Stimulated activated CD8-positive, alpha-beta memory T cell treated with anti-CD3 and anti-CD28 coated beads, Interleukin-7, amount 100 ng/mL, for 4 hours (primary cell): ENCODE results near the gene PPP2R1A.

Experiments
- DNase-seq, 2 donors: peaks; one replicate each; pipeline ENCODE4 v3.0.0-alpha.2; 2020; ENCODE audit warnings: low read depth in 2 of 2

PPP2R1A gene

GRCh38 chr19:52189735-52190486 lies at the start of gene PPP2R1A:
TSS of gene PPP2R1A (plus strand) at chr19:52190052. CDS start at chr19:52190097, 45 bp downstream.
- peak; percentile 99 for DNase-seq

DNA sequence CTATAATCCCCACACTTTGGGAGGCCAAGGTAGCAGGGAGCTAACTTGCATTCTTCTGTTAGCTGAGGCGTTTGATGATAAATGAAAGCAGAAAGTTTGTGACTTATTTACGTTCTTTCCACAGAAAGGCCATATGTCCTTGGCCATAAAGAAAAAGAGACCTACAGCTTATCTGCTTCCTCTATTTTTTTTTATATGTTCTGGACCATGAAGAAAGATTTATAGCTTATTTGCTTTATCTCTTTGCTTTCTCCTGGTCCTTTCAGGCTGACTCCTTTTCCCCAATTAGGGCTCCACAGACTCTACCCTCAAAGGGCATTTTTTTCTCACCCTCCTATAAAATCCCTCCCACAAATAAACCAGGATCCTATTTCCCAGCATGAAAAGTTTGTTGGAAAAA lies 48.6 kb upstream of the PPP2R1A start:
- no peak for DNase-seq

GRCh38 chr19:52142001-52142595 lies 47.8 kb upstream of the PPP2R1A start:
- DNase-seq, result no peak

- no peak for DNase-seq
Observed at GRCh38 chr19:52148256-52148655, 41.6 kb upstream of the PPP2R1A start.

GRCh38 chr19:52155596-52156359 lies 34.1 kb upstream of the PPP2R1A start:
- no peak for DNase-seq

- DNase-seq, result no peak
Observed at GRCh38 chr19:52170304-52170703, 19.5 kb upstream of the PPP2R1A start.

GRCh38 chr19:52170863-52171320 lies 19.0 kb upstream of the PPP2R1A start:
- DNase-seq, result no peak

GRCh38 chr19:52171321-52172169 lies 18.3 kb upstream of the PPP2R1A start, which contains the start of gene ZNF836:
TSS of gene ZNF836 (minus strand) at chr19:52171621. CDS start at chr19:52168072, 3,549 bp downstream.
- peak; percentile 84 to 86 for DNase-seq

GRCh38 chr19:52172347-52172746 lies 17.5 kb upstream of the PPP2R1A start:
- no peak for DNase-seq

DNA sequence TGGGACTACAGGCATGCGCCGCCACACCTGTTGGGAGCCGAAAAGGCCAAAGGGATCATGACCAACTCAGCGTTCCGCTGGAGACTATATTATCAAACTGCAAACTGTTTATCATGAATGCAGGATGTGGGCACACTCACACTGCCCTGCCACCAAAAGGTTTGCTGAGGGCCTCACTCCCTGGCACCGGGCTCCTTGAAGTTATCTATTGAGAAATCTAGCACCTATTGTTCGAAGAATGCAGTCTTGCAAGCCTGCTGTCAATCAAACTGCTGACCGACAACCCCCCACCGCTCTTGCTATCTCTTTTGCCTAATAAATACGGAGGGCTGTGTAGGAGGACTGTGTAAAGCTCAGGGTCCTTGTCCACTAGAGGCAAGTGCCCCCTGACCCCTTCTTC lies 13.3 kb upstream of the PPP2R1A start:
- DNase-seq, result no peak

GRCh38 chr19:52187407-52187806 lies 2.4 kb upstream of the PPP2R1A start:
- no peak for DNase-seq

DNA sequence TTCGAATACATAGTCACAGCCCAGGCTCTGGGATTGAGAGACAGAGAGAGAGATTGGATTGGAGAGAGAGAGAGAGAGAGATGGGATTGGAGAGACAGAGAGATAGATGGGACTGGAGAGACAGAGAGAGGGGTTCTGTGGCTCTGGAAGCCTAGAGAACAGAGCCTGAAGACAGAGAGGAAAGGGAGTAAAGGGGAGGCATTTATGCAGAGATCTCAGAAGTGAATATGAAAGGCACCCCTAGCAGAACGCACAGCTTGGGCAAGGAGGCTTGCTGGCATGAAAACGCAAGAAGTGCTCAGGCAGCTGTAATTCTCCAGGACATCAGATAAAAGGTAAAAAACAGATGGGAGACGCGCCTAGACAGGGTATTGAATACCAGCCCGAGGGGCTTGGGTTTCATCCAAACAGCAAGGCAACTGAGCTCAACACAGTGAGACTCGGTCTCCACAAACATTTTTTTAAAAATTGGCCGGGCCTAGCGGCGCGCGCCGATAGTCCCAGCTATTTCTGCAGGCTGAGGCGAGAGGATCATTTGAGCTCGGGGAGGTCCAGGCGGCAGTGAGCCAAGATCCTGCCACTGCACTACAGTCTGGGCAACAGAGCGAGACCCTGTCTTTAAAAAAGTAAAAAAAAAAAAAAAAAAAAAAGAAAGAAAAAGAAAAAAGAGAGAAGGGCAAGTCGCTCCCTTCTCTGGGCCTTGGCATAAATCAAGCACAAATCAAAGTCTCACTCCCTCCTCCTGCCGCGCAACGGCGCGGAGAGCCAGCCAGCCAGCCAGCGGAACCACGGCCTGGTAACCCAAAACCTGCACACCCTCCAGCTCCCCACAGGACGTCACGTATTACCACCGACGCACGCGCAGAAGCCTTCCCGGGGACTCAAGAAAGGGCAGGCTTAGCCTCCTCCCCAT lies 774 bp upstream of the PPP2R1A start:
- DNase-seq, result no peak

- no peak for DNase-seq
Observed at GRCh38 chr19:52190487-52191293, 838 bp downstream of the PPP2R1A start.

DNA sequence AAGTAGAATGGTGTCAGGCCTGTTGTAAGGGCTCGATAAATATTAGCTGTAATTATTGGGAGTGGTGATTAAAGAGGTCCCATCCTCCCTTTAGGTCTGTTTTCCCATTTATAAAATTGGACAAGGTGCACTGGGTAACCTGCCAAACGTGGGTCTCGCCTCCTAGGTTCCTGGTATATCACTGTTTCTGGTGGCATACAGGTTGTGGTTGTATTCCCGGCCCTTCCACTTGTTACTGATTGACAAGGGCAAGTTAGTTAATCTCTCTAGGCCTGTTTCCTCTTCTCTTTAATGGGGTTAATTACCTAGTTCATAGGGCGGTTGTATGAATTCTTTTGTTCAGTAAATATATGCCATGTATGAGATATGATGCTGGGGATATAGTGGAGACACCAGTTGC lies 1.5 kb downstream of the PPP2R1A start:
- DNase-seq, result no peak

GRCh38 chr19:52191951-52192350 lies 2.1 kb downstream of the PPP2R1A start:
- DNase-seq, result no peak

DNA sequence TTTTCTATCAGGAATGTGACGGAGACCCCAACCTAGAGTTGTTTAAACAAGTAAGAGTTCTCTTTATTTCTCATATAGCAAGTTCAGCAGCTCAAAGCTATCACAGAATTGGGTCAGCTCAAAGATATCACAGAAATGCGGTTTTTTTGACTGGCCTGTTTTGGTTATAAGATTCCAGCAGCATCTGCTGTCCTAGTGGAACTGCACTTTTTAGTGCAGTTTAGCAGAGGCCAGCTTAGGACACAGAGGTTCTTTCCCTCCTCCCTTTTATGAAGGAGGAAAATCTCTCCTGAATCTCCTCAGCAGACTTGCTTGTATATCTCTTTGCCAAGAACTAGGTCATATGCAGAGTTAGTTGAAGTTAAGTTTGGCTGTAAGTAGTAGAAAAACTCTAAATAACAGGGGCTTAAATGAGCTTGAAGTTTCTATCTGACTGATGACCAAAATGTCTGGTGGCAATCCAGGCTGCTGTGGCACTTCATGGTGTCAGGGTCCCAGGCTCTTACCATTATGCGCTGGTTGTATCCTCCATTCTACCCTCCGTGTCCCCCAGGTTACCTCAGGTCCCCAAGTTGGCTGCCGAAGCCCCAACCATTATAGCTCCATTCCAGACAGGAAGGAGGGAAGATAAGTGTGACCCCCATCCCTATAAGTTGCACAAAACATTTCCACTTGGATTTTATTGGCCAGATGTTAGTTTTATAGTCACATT lies 6.6 kb downstream of the PPP2R1A start:
- DNase-seq, result no peak

GRCh38 chr19:52197964-52198363 lies 8.1 kb downstream of the PPP2R1A start:
- no peak for DNase-seq

DNA sequence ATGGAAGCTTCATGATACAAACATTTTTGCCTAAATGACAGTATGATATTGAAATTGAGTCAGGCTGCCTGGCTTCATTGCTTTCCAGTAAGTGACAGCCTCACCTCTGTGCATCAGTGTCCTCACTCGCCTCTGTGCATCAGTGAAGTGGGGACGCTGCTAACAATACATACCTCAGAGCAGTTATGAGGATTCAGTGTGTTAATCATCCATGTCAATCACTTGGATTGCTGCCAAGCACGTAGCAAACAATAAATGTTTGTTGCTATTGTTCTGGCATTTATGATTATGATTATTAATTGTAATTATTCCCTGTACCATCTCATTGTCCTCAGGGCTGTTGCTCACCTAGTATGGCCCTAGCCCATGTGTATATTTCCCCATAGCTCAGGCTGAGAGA lies 8.8 kb downstream of the PPP2R1A start:
- DNase-seq, result no peak

DNA sequence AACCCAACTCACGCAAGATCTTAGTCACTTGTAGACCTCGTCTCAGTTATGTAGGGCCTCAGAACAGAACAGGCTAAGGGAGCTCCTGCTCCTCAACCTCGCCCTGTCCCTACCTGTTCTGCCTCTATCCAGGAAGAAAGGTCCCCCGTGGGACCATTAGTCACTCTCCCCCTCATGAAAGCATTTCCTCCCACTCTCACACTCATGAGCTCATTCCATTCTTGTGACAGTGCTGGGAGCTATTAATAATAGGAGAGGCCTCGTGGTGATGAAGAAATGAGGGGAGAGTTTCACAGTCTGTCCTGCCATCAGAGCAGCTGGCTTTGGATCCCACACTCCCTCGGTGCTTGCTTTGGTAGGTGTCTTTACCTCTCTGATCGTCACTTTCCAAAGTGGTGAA lies 10.2 kb downstream of the PPP2R1A start:
- no peak for DNase-seq
